Endothelial cell of umbilical vein (primary cell): Measurements from ENCODE around the gene ZBED4. TPM values are rescaled to one million over a fixed set of nuclear protein-coding genes. Genes with fewer than 3 reads are reported as not detected.

Experiments
- BruUV-seq: library from RNA; stranded (reverse); fragments of 400-500 nt; replicated peaks from 2 replicates; lab custom pipeline; 2021; lab: Mats Ljungman, UMichigan
- CTCF ChIA-PET: fragments of 300-600, 350-600 bp; sonication (Branson Sonifier 250); formaldehyde crosslinking; loops from one replicate; lab custom pipeline; 2021; ENCODE audit warnings: antibody characterized with exemption, inconsistent platforms; lab: Charles Lee
- POLR2A ChIA-PET: fragments of 300-600, 350-600 bp; sonication (Branson Sonifier 250); formaldehyde crosslinking; loops from one replicate; lab custom pipeline; 2021; ENCODE audit warnings: antibody characterized with exemption, inconsistent platforms; lab: Charles Lee
- DNase-seq: peaks from one replicate; pipeline ENCODE4 v3.0.0-alpha.2; 2011; ENCODE audit warnings: low read depth, low spot score
- FAIRE-seq: peaks from 2 replicates; lab custom pipeline; 2011; peaks lifted over from hg19 to GRCh38; lab: Jason Lieb, UNC
- H2AFZ ChIP-seq: 2 replicates; pipeline ENCODE4 v1.6.0; 2012; ENCODE audit warnings: low read depth, low read length, control low read depth, inconsistent platforms
- H3K27ac ChIP-seq: 2 replicates; pipeline ENCODE4 v1.5.1; 2011; ENCODE audit warnings: low read depth, mild to moderate bottlenecking, control low read depth, low read length, moderate library complexity; ENCODE audit not compliant: insufficient read depth
- H3K27me3 ChIP-seq, 2 experiments: 2 replicates each; pipeline versions ENCODE4 v1.6.0 to v1.6.1; 2011; ENCODE audit warnings: low read length in 2 of 2, mixed read lengths in 1 of 2; ENCODE audit not compliant: control insufficient read depth in 2 of 2, insufficient read depth in 2 of 2
- H3K36me3 ChIP-seq, 2 experiments: 2 replicates in 1 of 2; 3 replicates in 1 of 2; pipeline ENCODE4 v1.5.1; 2011; ENCODE audit warnings: low read length in 2 of 2, mild to moderate bottlenecking in 1 of 2, moderate library complexity in 1 of 2; ENCODE audit not compliant: control insufficient read depth in 2 of 2, insufficient read depth in 2 of 2; ENCODE audit errors: extremely low read depth in 1 of 2
- H3K4me1 ChIP-seq: 3 replicates; pipeline ENCODE4 v1.5.1; 2011; ENCODE audit warnings: mild to moderate bottlenecking, low read length; ENCODE audit not compliant: control insufficient read depth, insufficient read depth; ENCODE audit errors: extremely low read depth
- H3K4me2 ChIP-seq: 2 replicates; pipeline ENCODE4 v1.6.1; 2011; ENCODE audit warnings: low read length, control low read depth, mixed read lengths; ENCODE audit not compliant: insufficient read depth
- H3K4me3 ChIP-seq, 3 experiments: fragments of 200-600 bp in 1 of 3; sonication (generic), shearing (Covaris generic) in 1 of 3; replicated peaks in 1 of 3; 2 replicates each; pipeline ENCODE4 v1.5.1; 2011 to 2016; ENCODE audit warnings: control low read depth in 3 of 3, low read length in 3 of 3, mild to moderate bottlenecking in 2 of 3, inconsistent platforms in 1 of 3, low read depth in 1 of 3, moderate library complexity in 1 of 3; ENCODE audit not compliant: insufficient read depth in 1 of 3
- H3K79me2 ChIP-seq: 2 replicates; pipeline ENCODE4 v1.6.0; 2012; ENCODE audit warnings: low read length, inconsistent platforms; ENCODE audit not compliant: control insufficient read depth, insufficient read depth
- H3K9ac ChIP-seq: replicated peaks from 2 replicates; pipeline ENCODE3; 2011; ENCODE audit warnings: low read length, control low read depth; ENCODE audit not compliant: insufficient read depth; ENCODE audit errors: extremely low read depth
- H3K9me1 ChIP-seq: replicated peaks from 3 replicates; pipeline ENCODE4 v1.6.0; 2011; ENCODE audit warnings: mild to moderate bottlenecking, low read length; ENCODE audit not compliant: control insufficient read depth, insufficient read depth; ENCODE audit errors: extremely low read depth
- H3K9me3 ChIP-seq: replicated peaks from 2 replicates; pipeline ENCODE4 v1.5.1; 2012; ENCODE audit warnings: low read length, inconsistent platforms; ENCODE audit not compliant: control insufficient read depth, insufficient read depth
- H4K20me1 ChIP-seq: replicated peaks from 2 replicates; pipeline ENCODE3; 2011; ENCODE audit warnings: mild to moderate bottlenecking, low read length; ENCODE audit not compliant: control insufficient read depth, insufficient read depth; ENCODE audit errors: extremely low read depth
- EZH2 ChIP-seq: IDR thresholded peaks from 2 replicates; pipeline ENCODE4 v1.6.1; 2012; ENCODE audit warnings: borderline replicate concordance, low read depth, mild to moderate bottlenecking, moderate library complexity, low read length, inconsistent platforms; ENCODE audit not compliant: severe bottlenecking
- FOS ChIP-seq: IDR thresholded peaks from 2 replicates; pipeline ENCODE4 v1.6.1; 2011; ENCODE audit warnings: mild to moderate bottlenecking, low read length, moderate library complexity, borderline replicate concordance; ENCODE audit not compliant: insufficient read depth
- GATA2 ChIP-seq: IDR thresholded peaks from 2 replicates; pipeline ENCODE4 v1.7.0; 2011; ENCODE audit warnings: low read depth, mild to moderate bottlenecking, moderate library complexity, mixed read lengths, low read length; ENCODE audit not compliant: insufficient read length, insufficient read depth
- JUN ChIP-seq: IDR thresholded peaks from 2 replicates; pipeline ENCODE4 v1.6.1; 2011; ENCODE audit warnings: borderline replicate concordance, low read depth; ENCODE audit not compliant: insufficient read length, insufficient read depth
- MYC ChIP-seq: IDR thresholded peaks from one replicate; pipeline ENCODE4 v1.6.1; 2011; ENCODE audit warnings: mild to moderate bottlenecking, low read depth, low read length
- POLR2A ChIP-seq: IDR thresholded peaks from 2 replicates; pipeline ENCODE4 v1.6.1; 2012; ENCODE audit warnings: low read depth, mild to moderate bottlenecking, control low read depth, low read length
- POLR2AphosphoS5 ChIP-seq: IDR thresholded peaks from 2 replicates; pipeline ENCODE4 v1.6.1; 2012; ENCODE audit warnings: low read depth, mild to moderate bottlenecking, control low read depth, low read length, moderate library complexity; ENCODE audit not compliant: insufficient read depth
- dilution Hi-C: fragments of 300-500 bp; cut with MboI; formaldehyde crosslinking; loops from one replicate; pipeline ENCODE4 v1.15.0; 2019; ENCODE audit warnings: low sequenced_read_pairs; ENCODE audit not compliant: extremely low pct_ligation_motif_present
- intact Hi-C: fragments of 100-400 bp; cut with micrococcal nuclease; formaldehyde crosslinking; loops from one replicate; pipeline ENCODE4 v1.10.0; 2022
- polyA plus RNA-seq, 4 experiments: library from polyadenylated mRNA; depleted of rRNA in 3 of 4; stranded (reverse) in 3 of 4; unstranded in 1 of 4; fragments of >200 nt; gene quantifications; 2 replicates each; pipeline versions ENCODE4 v1.2.1 to v1.2.3, GENCODE V29; 2011 to 2012; ENCODE audit warnings: missing spikeins in 1 of 4
- total RNA-seq: library from RNA; stranded (reverse); gene quantifications from 2 replicates; pipeline ENCODE4 v1.2.3, GENCODE V29; 2021
- TF ChIP-seq, protein P1 (sequence below): IDR thresholded peaks from 2 replicates; pipeline ENCODE4 v1.6.1; 2011; ENCODE audit not compliant: insufficient read depth, insufficient read length
- TF ChIP-seq, protein P2 (sequence below), 2 donors: IDR thresholded peaks; 1 replicate in 1 of 2; 2 replicates in 1 of 2; pipeline ENCODE4 v1.5.1; 2011; ENCODE audit warnings: low read length in 2 of 2, mild to moderate bottlenecking in 2 of 2, moderate library complexity in 2 of 2, control low read depth in 1 of 2, inconsistent platforms in 1 of 2, low read depth in 1 of 2; ENCODE audit not compliant: insufficient read depth in 1 of 2; ENCODE audit errors: extremely low read depth in 1 of 2

The ZBED4 gene
- total and polyA plus RNA-seq, 2 donors (not counting 3 experiments of a cell fraction or from before 2014, with no cell fraction given), result 8.6 to 18.2 TPM

GRCh38 chr22:49914256-49914655 lies 60.6 kb downstream of the ZBED4 start:
- H3K4me2 ChIP-seq, result no peak overlapping the region
- intact Hi-C loops, result no loop called here
- no peaks in the 10 kb centered on the region for H3K27me3 ChIP-seq
- H3K4me1 ChIP-seq, result peaks cover 11% of the 10 kb centered on the region
- no peak overlapping the region for H3K4me3 ChIP-seq
- H3K79me2 ChIP-seq, result peaks cover 4% of the 10 kb centered on the region
- H3K36me3 ChIP-seq, result peaks cover 0 to 7% of the 10 kb centered on the region in 2 experiments
- no peaks in the 10 kb centered on the region for H4K20me1 ChIP-seq
- TF ChIP-seq POLR2AphosphoS5, result no peak
- TF ChIP-seq MYC, result no peak
- TF ChIP-seq, protein P1, sequence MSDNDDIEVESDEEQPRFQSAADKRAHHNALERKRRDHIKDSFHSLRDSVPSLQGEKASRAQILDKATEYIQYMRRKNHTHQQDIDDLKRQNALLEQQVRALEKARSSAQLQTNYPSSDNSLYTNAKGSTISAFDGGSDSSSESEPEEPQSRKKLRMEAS, result no peak
- no peak for TF ChIP-seq EZH2
- TF ChIP-seq GATA2, result no peak
- no peak for TF ChIP-seq JUN
- TF ChIP-seq FOS, result no peak
- TF ChIP-seq, protein P2, sequence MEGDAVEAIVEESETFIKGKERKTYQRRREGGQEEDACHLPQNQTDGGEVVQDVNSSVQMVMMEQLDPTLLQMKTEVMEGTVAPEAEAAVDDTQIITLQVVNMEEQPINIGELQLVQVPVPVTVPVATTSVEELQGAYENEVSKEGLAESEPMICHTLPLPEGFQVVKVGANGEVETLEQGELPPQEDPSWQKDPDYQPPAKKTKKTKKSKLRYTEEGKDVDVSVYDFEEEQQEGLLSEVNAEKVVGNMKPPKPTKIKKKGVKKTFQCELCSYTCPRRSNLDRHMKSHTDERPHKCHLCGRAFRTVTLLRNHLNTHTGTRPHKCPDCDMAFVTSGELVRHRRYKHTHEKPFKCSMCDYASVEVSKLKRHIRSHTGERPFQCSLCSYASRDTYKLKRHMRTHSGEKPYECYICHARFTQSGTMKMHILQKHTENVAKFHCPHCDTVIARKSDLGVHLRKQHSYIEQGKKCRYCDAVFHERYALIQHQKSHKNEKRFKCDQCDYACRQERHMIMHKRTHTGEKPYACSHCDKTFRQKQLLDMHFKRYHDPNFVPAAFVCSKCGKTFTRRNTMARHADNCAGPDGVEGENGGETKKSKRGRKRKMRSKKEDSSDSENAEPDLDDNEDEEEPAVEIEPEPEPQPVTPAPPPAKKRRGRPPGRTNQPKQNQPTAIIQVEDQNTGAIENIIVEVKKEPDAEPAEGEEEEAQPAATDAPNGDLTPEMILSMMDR (IDR thresholded peaks at IDR 0.05; ENCODE audit: extremely low read depth in 1 of 2, insufficient read depth in 1 of 2, low read depth in 1 of 2, low read length in 2 of 2), result no peak
- TF ChIP-seq POLR2A, result no peak
- H2AFZ ChIP-seq, result no peak overlapping the region
- dilution Hi-C loops, result no loop called here
- no peak overlapping the region for H3K9ac ChIP-seq
- no peak for DNase-seq
- H3K9me1 ChIP-seq, result no peaks in the 10 kb centered on the region
- ChIA-PET POLR2A (no interaction called here), CTCF (no interaction called here)
- no peak overlapping the region for H3K27ac ChIP-seq
- BruUV-seq, result no TSS peak
- no peak for FAIRE-seq
- no peaks in the 10 kb centered on the region for H3K9me3 ChIP-seq
